GM23338 (cell line): ENCODE data around the gene SYNE2. TPM values are rescaled to one million over a fixed set of nuclear protein-coding genes. Genes with fewer than 3 reads are reported as not detected.

ENCODE experiments used
- ATAC-seq: fragments of 200-7000 bp; cut with Tn5 transposase; 3 replicates; pipeline ENCODE4 v1.9.1; 2020
- DNase-seq: peaks from one replicate; pipeline ENCODE4 v3.0.0-alpha.2; 2015; ENCODE audit warnings: low spot score
- H2AFZ ChIP-seq: fragments of 200-600 bp; sonication (generic); 2 replicates; pipeline ENCODE4 v1.8.0; 2016; ENCODE audit warnings: antibody characterized with exemption, mild to moderate bottlenecking, moderate library complexity
- H3F3A ChIP-seq: fragments of 200-600 bp; sonication (generic); replicated peaks from 2 replicates; pipeline ENCODE4 v1.8.0; 2017; ENCODE audit warnings: antibody characterized with exemption, mixed run types, low read depth
- H3K27ac ChIP-seq: fragments of 200-600 bp; sonication (generic); 2 replicates; pipeline ENCODE4 v1.6.1; 2016; ENCODE audit warnings: low read depth
- H3K27me3 ChIP-seq: fragments of 200-600 bp; sonication (generic); 2 replicates; pipeline ENCODE4 v1.8.0; 2016; ENCODE audit warnings: mild to moderate bottlenecking, mixed run types, moderate library complexity; ENCODE audit not compliant: insufficient read depth
- H3K36me3 ChIP-seq: fragments of 200-600 bp; sonication (generic); 2 replicates; pipeline ENCODE4 v1.8.0; 2016; ENCODE audit warnings: mild to moderate bottlenecking; ENCODE audit not compliant: insufficient read depth
- H3K4me1 ChIP-seq: fragments of 200-600 bp; sonication (generic); 2 replicates; pipeline ENCODE4 v1.8.0; 2016; ENCODE audit warnings: mild to moderate bottlenecking, moderate library complexity; ENCODE audit not compliant: insufficient read depth
- H3K4me2 ChIP-seq: fragments of 200-600 bp; sonication (generic); 2 replicates; pipeline ENCODE4 v1.7.1; 2017; ENCODE audit warnings: mixed run types
- H3K4me3 ChIP-seq: fragments of 200-600 bp; sonication (generic); 2 replicates; pipeline ENCODE4 v1.6.1; 2016; ENCODE audit warnings: mixed run types
- H3K79me2 ChIP-seq: fragments of 200-600 bp; sonication (generic); replicated peaks from 2 replicates; pipeline ENCODE4 v1.8.0; 2017; ENCODE audit warnings: mild to moderate bottlenecking; ENCODE audit not compliant: insufficient read depth
- H3K9me2 ChIP-seq: fragments of 200-600 bp; sonication (generic); 2 replicates; pipeline ENCODE4 v1.8.0; 2017; ENCODE audit not compliant: insufficient read depth
- H4K20me1 ChIP-seq: fragments of 200-600 bp; sonication (generic); replicated peaks from 2 replicates; pipeline ENCODE4 v1.8.0; 2017; ENCODE audit warnings: mild to moderate bottlenecking; ENCODE audit not compliant: insufficient read depth
- H3K27ac Mint-ChIP-seq: 2 replicates; pipeline ENCODE4 v1.8.0; 2020; ENCODE audit warnings: inconsistent platforms, mild to moderate bottlenecking, moderate library complexity, mixed read lengths
- H3K27me3 Mint-ChIP-seq: 3 replicates; pipeline ENCODE4 v1.8.0; 2022; ENCODE audit warnings: low read depth, mild to moderate bottlenecking, moderate library complexity, mixed read lengths, inconsistent platforms; ENCODE audit not compliant: insufficient read depth, poor library complexity
- H3K36me3 Mint-ChIP-seq: 3 replicates; pipeline ENCODE4 v1.8.0; 2021; ENCODE audit warnings: low read depth, mild to moderate bottlenecking, inconsistent platforms, moderate library complexity, mixed read lengths
- H3K4me1 Mint-ChIP-seq: 3 replicates; pipeline ENCODE4 v1.8.0; 2020; ENCODE audit warnings: mild to moderate bottlenecking, inconsistent platforms, mixed read lengths
- H3K4me3 Mint-ChIP-seq: 3 replicates; pipeline ENCODE4 v1.8.0; 2021; ENCODE audit warnings: moderate library complexity, mild to moderate bottlenecking, inconsistent platforms, mixed read lengths
- H3K9me3 Mint-ChIP-seq: 3 replicates; pipeline ENCODE4 v1.8.0; 2020; ENCODE audit warnings: moderate library complexity, mild to moderate bottlenecking, inconsistent platforms, mixed read lengths
- CREB1 ChIP-seq: fragments of 250-450 bp; sonication (Bioruptor Pico); IDR thresholded peaks from 2 replicates; pipeline ENCODE4 v1.5.0; 2020; ENCODE audit warnings: low read depth, mild to moderate bottlenecking, moderate library complexity
- EZH2phosphoT487 ChIP-seq: fragments of 200-600 bp; sonication (generic); IDR thresholded peaks from one replicate; pipeline ENCODE4 v1.8.1; 2018; ENCODE audit warnings: antibody characterized with exemption; ENCODE audit not compliant: unreplicated experiment
- JUNB ChIP-seq: IDR thresholded peaks from one replicate; pipeline ENCODE4 v1.6.1; 2016; ENCODE audit warnings: antibody characterized with exemption; ENCODE audit not compliant: unreplicated experiment
- NANOG ChIP-seq: IDR thresholded peaks from 2 replicates; pipeline ENCODE4 v1.6.1; 2016; ENCODE audit warnings: antibody characterized with exemption, borderline replicate concordance
- POLR2AphosphoS5 ChIP-seq: IDR thresholded peaks from 2 replicates; pipeline ENCODE4 v1.6.1; 2016; ENCODE audit warnings: antibody characterized with exemption, low read depth
- STAT1 ChIP-seq: IDR thresholded peaks from one replicate; pipeline ENCODE4 v1.6.1; 2016; ENCODE audit warnings: antibody characterized with exemption; ENCODE audit not compliant: unreplicated experiment
- ZNF331 ChIP-seq: fragments of 250-450 bp; sonication (Bioruptor Pico); IDR thresholded peaks from 2 replicates; pipeline ENCODE4 v1.5.0; 2020; ENCODE audit warnings: low read depth, mild to moderate bottlenecking, moderate library complexity
- polyA plus RNA-seq: library from polyadenylated mRNA; unstranded; fragments of >200 nt; fragmentation: Nextera tagmentation; extraction: Ambion mirVana; gene quantifications from 2 replicates; pipeline ENCODE4 v1.2.1, GENCODE V29; 2016
- total RNA-seq: library from RNA; depleted of rRNA; stranded (reverse); fragments of >200 nt; shearing (Covaris generic); gene quantifications from 2 replicates; pipeline ENCODE4 v1.2.3, GENCODE V29; 2014
- TF ChIP-seq, protein P1 (sequence below), 2 experiments: fragments of 200-600 bp in 1 of 2; sonication (generic) in 1 of 2; conservative IDR thresholded peaks; 2 replicates each; pipeline versions ENCODE4 v1.5.1 to v1.6.1; 2016 to 2017; ENCODE audit warnings: antibody characterized with exemption in 2 of 2, low read depth in 2 of 2, mild to moderate bottlenecking in 2 of 2, moderate library complexity in 1 of 2
- TF ChIP-seq, protein P2 (sequence below): IDR thresholded peaks from one replicate; pipeline ENCODE4 v1.6.1; 2018; ENCODE audit warnings: antibody characterized with exemption; ENCODE audit not compliant: unreplicated experiment
- TF ChIP-seq, protein P3 (sequence below): fragments of 250-450 bp; sonication (Bioruptor Pico); IDR thresholded peaks from 2 replicates; pipeline ENCODE4 v1.5.0; 2020; ENCODE audit warnings: mild to moderate bottlenecking, moderate library complexity

SYNE2 gene
- total and polyA plus RNA-seq, 2 experiments from 2014 or later, result 34.3 to 86.5 TPM

DNA sequence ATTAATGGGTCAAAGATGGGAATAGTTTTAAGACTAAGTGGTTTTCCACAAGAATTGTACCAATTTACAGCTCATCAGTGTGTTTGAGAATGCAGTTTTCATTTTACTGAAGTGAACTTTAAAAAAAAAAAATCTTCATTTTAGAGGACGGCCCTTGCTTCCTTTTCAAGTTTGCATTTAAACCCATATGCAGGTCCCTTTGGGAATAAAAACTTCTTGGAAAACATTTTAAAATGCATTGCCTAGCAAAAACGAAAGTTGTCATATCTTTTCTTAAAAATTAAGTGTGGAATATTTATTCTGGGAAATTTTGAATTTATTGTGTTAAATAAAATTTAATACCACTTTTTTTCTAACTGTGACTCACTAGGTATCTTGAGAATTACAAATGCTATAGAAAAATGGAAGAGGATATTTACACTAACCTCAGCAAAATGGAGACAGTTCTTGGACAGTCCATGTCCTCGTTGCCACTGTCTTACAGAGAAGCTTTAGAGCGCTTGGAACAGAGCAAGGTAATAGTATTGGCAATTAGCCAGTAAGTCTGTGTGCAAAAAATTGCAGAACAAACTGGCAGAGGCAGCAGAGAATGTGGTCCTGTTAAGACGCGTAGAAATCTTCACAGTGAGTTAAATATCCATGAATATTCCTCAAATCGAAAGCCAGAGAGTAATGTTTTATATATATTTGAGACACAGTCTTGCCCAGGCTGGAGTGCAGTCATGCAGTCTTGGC is 209.7 kb downstream of the SYNE2 start:
- Histone ChIP-seq H3K4me3 (no peak overlapping the region), H3K9me2 (no peaks in the 10 kb centered on the region), H3K27me3 (no peaks in the 10 kb centered on the region), H2AFZ (no peak overlapping the region), H3K79me2 (no peaks in the 10 kb centered on the region), H4K20me1 (no peaks in the 10 kb centered on the region), H3K27ac (no peak overlapping the region), H3K4me2 (no peak overlapping the region), H3K4me1 (peaks cover 22% of the 10 kb centered on the region), H3F3A (no peaks in the 10 kb centered on the region), H3K36me3 (no peaks in the 10 kb centered on the region; the same call in 1 of the 2 replicates)
- TF ChIP-seq NANOG, result no peak
- TF ChIP-seq STAT1, result no peak
- TF ChIP-seq, protein P1, sequence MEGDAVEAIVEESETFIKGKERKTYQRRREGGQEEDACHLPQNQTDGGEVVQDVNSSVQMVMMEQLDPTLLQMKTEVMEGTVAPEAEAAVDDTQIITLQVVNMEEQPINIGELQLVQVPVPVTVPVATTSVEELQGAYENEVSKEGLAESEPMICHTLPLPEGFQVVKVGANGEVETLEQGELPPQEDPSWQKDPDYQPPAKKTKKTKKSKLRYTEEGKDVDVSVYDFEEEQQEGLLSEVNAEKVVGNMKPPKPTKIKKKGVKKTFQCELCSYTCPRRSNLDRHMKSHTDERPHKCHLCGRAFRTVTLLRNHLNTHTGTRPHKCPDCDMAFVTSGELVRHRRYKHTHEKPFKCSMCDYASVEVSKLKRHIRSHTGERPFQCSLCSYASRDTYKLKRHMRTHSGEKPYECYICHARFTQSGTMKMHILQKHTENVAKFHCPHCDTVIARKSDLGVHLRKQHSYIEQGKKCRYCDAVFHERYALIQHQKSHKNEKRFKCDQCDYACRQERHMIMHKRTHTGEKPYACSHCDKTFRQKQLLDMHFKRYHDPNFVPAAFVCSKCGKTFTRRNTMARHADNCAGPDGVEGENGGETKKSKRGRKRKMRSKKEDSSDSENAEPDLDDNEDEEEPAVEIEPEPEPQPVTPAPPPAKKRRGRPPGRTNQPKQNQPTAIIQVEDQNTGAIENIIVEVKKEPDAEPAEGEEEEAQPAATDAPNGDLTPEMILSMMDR (conservative IDR thresholded peaks at IDR 0.05; ENCODE audit: low read depth in 2 of 2), result no peak
- TF ChIP-seq CREB1 (CRISPR knock-in tag), result no peak
- TF ChIP-seq ZNF331 (CRISPR knock-in tag), result no peak
- TF ChIP-seq, protein P2, sequence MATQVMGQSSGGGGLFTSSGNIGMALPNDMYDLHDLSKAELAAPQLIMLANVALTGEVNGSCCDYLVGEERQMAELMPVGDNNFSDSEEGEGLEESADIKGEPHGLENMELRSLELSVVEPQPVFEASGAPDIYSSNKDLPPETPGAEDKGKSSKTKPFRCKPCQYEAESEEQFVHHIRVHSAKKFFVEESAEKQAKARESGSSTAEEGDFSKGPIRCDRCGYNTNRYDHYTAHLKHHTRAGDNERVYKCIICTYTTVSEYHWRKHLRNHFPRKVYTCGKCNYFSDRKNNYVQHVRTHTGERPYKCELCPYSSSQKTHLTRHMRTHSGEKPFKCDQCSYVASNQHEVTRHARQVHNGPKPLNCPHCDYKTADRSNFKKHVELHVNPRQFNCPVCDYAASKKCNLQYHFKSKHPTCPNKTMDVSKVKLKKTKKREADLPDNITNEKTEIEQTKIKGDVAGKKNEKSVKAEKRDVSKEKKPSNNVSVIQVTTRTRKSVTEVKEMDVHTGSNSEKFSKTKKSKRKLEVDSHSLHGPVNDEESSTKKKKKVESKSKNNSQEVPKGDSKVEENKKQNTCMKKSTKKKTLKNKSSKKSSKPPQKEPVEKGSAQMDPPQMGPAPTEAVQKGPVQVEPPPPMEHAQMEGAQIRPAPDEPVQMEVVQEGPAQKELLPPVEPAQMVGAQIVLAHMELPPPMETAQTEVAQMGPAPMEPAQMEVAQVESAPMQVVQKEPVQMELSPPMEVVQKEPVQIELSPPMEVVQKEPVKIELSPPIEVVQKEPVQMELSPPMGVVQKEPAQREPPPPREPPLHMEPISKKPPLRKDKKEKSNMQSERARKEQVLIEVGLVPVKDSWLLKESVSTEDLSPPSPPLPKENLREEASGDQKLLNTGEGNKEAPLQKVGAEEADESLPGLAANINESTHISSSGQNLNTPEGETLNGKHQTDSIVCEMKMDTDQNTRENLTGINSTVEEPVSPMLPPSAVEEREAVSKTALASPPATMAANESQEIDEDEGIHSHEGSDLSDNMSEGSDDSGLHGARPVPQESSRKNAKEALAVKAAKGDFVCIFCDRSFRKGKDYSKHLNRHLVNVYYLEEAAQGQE, result no peak
- no peak for TF ChIP-seq POLR2AphosphoS5
- TF ChIP-seq EZH2phosphoT487, result no peak
- Mint-ChIP-seq H3K4me1 (peaks cover 18% of the 10 kb centered on the region), H3K36me3 (peaks cover 3% of the 10 kb centered on the region; the same call in 2 of the 3 replicates), H3K27me3 (peaks cover 4% of the 10 kb centered on the region), H3K9me3 (no peaks in the 10 kb centered on the region), H3K27ac (no peak overlapping the region), H3K4me3 (no peak overlapping the region)
- DNase-seq (no peak), ATAC-seq (no peak)

DNA sequence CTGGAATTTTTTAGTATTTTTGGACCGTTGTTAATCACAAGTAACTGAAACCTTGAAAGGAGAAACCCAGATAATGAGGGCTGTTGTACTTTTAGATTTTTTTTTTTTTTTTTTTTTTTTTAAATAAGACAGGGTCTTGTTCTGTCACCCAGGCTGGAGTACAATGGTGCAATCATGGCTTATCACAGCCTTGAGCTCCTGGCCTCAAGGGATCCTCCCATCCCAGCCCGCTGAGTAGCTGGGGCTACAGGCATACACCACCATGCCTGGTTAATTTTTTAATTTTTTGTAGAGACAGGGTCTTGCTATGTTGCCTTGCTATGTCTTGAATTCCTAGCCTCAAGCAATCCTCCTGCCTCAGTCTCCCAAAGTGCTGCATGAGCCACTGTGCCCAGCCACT is 211.6 kb downstream of the SYNE2 start:
- no peaks in the 10 kb centered on the region; the same call in 1 of the 2 replicates for H3K36me3 ChIP-seq
- Mint-ChIP-seq H3K4me1 (peaks cover 18% of the 10 kb centered on the region), H3K4me3 (no peak overlapping the region), H3K9me3 (no peaks in the 10 kb centered on the region), H3K27me3 (peaks cover 4% of the 10 kb centered on the region), H3K27ac (no peak overlapping the region), H3K36me3 (peaks cover 3% of the 10 kb centered on the region; the same call in 2 of the 3 replicates)
- H3K27me3 ChIP-seq, result no peaks in the 10 kb centered on the region
- no peaks in the 10 kb centered on the region for H4K20me1 ChIP-seq
- H3F3A ChIP-seq, result no peaks in the 10 kb centered on the region
- H3K27ac ChIP-seq, result no peak overlapping the region
- no peak overlapping the region for H2AFZ ChIP-seq
- ATAC-seq, result no peak
- no peaks in the 10 kb centered on the region for H3K79me2 ChIP-seq
- no peak for DNase-seq
- peaks cover 22% of the 10 kb centered on the region for H3K4me1 ChIP-seq
- no peak overlapping the region for H3K4me3 ChIP-seq
- H3K4me2 ChIP-seq, result no peak overlapping the region
- H3K9me2 ChIP-seq, result no peaks in the 10 kb centered on the region
- TF ChIP-seq STAT1 (no peak), CREB1 (CRISPR knock-in tag) (no peak), EZH2phosphoT487 (no peak), JUNB (no peak)
- TF ChIP-seq, protein P3, sequence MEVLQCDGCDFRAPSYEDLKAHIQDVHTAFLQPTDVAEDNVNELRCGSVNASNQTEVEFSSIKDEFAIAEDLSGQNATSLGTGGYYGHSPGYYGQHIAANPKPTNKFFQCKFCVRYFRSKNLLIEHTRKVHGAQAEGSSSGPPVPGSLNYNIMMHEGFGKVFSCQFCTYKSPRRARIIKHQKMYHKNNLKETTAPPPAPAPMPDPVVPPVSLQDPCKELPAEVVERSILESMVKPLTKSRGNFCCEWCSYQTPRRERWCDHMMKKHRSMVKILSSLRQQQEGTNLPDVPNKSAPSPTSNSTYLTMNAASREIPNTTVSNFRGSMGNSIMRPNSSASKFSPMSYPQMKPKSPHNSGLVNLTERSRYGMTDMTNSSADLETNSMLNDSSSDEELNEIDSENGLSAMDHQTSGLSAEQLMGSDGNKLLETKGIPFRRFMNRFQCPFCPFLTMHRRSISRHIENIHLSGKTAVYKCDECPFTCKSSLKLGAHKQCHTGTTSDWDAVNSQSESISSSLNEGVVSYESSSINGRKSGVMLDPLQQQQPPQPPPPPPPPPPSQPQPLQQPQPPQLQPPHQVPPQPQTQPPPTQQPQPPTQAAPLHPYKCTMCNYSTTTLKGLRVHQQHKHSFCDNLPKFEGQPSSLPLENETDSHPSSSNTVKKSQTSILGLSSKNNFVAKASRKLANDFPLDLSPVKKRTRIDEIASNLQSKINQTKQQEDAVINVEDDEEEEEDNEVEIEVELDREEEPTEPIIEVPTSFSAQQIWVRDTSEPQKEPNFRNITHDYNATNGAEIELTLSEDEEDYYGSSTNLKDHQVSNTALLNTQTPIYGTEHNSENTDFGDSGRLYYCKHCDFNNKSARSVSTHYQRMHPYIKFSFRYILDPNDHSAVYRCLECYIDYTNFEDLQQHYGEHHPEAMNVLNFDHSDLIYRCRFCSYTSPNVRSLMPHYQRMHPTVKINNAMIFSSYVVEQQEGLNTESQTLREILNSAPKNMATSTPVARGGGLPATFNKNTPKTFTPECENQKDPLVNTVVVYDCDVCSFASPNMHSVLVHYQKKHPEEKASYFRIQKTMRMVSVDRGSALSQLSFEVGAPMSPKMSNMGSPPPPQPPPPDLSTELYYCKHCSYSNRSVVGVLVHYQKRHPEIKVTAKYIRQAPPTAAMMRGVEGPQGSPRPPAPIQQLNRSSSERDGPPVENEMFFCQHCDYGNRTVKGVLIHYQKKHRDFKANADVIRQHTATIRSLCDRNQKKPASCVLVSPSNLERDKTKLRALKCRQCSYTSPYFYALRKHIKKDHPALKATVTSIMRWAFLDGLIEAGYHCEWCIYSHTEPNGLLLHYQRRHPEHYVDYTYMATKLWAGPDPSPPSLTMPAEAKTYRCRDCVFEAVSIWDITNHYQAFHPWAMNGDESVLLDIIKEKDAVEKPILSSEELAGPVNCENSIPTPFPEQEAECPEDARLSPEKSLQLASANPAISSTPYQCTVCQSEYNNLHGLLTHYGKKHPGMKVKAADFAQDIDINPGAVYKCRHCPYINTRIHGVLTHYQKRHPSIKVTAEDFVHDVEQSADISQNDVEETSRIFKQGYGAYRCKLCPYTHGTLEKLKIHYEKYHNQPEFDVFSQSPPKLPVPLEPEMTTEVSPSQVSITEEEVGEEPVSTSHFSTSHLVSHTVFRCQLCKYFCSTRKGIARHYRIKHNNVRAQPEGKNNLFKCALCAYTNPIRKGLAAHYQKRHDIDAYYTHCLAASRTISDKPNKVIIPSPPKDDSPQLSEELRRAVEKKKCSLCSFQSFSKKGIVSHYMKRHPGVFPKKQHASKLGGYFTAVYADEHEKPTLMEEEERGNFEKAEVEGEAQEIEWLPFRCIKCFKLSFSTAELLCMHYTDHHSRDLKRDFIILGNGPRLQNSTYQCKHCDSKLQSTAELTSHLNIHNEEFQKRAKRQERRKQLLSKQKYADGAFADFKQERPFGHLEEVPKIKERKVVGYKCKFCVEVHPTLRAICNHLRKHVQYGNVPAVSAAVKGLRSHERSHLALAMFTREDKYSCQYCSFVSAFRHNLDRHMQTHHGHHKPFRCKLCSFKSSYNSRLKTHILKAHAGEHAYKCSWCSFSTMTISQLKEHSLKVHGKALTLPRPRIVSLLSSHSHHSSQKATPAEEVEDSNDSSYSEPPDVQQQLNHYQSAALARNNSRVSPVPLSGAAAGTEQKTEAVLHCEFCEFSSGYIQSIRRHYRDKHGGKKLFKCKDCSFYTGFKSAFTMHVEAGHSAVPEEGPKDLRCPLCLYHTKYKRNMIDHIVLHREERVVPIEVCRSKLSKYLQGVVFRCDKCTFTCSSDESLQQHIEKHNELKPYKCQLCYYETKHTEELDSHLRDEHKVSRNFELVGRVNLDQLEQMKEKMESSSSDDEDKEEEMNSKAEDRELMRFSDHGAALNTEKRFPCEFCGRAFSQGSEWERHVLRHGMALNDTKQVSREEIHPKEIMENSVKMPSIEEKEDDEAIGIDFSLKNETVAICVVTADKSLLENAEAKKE (CRISPR knock-in tag), result no peak
